IPS-NIHi11 (cell line): ENCODE results near the gene MAP4K3.

ENCODE experiments used
- DNase-seq: peaks from one replicate; pipeline ENCODE4 v3.0.0; 2012; ENCODE audit warnings: mixed read lengths, low spot score

MAP4K3 gene

DNA sequence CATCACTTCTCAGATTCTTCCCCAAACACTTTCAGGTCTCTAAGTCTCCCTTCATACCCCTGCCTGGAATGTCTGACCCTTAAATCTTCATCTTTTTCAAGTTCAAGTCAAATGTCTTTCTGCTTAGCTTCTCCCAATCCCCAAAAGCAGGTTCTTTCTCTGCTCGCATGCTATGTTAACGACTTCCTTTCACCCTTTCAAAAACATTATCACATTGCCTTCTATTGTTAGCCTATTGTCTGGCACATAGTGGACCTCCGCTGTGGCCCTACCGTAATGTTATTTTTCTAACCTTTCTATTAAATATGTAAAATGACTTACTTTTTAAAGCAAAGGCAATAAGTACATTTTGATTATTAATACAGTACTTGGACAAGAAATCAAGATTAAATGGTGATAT is 195.5 kb downstream of the MAP4K3 start:
- DNase-seq = no peak

DNA sequence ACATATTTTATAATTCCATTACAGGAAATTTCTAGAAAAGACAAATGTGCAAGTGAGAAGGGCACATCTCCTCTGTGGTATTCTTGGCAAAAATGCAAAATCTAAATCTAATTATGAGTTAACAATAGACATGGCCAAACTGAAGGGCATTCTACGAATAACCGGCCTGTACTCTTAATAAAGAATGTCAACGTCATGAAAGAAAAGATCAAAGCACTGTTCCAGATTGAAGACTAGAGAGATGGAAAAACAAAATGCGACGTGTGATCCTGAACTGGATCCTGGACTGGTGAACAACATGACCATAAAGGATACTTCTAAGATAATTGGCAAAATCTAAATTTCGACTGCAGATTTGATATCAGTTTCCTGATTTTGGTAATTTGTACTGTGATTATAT is 196.3 kb downstream of the MAP4K3 start:
- DNase-seq = no peak

DNA sequence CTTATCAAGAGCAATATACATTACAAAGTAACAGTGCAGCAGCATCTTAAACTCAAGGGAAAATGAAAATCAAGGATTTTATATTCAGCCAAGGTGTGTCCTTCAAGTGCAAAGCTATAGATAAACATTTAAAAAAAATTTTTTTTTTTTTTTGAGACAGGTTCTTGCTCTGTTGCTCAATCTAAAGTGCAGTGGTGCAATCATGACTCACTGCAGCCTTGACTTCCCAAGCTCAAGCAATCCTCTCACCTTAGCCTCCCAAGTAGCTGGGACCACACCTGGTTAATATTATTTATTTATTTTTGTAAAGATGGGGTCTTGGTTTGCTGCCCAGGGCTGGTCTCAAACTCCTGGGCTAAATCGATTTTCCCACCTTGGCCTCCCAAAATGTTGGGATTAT is 202.3 kb downstream of the MAP4K3 start:
- DNase-seq = no peak

DNA sequence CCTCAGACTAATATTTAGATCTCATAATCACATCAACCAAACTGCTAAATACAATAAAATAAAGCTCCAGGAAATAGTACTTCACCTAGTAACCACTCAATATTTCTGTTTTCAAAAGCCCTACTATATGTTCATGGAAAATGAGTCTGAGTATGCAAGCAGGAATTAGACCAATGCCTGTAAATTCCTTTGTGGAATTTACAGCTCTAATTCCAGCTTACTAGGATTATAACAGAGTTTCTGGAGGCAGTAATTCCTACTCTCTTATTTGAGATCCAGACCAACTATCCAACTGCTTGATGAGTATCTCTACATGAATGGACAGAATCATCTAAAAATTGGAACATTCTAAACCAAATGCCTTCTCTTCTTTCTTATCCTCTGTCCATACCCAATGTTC is 204.9 kb downstream of the MAP4K3 start:
- no peak for DNase-seq

DNA sequence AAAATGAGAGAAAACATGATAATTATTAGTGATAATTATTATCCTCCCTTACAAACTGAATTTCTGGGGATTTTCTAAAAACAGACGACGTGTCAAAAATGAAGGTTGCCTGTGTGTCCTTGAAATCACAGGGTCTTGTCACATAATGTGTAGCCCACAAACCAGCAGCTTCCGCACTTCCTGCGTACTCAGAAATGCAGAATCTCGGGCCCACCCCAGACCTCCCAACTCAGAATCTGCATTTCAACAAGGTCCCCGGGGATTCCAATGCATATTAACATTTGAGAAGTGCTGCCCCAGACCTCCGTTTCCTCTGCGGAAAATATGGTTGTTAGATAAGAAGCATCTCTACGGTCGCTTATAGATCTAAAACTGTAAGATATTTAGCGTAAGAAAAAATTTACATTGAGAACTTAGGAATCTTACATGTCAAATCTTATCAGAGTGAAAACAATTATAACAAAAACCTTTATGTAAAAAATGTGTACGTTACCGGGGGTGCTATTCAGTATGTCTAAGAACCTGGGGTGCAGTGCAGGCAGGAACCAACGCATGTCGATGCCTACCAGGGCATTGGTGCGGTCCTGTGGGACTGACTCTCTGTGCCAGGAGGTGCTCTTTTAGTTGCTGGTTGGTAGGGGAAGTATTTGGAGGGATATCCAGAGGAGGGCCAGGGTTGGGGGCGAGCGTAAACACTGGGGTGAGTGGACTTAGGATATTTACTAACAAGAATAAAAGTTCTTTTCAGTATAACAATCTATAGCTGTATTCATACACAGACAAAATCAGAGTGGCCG is 208.5 kb downstream of the MAP4K3 start:
- peak; percentile 25 for DNase-seq

DNA sequence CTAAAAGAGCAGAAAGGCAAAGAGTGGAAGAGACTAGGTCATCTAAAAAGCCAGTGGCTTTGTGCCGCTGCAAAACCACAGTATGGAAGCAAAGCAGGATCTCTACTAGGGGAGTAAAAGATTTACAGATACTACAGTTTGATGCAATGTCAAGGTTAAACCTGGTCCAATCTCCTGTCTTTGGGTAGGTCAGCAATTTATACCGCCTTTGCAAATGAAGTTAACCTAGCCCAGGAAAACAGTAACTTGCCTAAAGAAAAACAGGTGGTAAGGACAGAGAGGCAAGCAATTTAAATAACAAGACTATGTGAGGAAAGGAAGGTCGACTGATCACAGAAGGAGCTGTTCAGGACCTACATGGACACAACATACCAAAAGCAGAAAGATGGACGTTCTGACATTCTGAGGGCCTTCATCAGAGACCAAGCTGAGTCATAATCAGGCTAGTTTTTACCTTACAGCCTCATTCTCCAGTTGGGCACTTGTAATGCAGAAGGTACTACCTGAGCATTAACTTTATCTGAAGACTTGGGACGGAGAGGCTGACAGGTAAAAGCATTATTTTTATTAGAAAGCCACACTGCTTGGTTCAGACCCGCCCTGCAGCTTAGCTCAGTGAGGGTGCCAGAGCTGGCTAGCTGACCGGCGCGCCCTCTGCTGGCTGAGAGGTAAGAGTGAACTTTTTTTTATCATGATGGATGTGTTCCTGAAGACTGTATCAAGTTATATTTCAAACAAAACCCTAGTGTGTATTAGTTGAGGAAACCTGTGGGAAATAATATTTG is 209.3 kb downstream of the MAP4K3 start:
- DNase-seq = peak; percentile 71

DNA sequence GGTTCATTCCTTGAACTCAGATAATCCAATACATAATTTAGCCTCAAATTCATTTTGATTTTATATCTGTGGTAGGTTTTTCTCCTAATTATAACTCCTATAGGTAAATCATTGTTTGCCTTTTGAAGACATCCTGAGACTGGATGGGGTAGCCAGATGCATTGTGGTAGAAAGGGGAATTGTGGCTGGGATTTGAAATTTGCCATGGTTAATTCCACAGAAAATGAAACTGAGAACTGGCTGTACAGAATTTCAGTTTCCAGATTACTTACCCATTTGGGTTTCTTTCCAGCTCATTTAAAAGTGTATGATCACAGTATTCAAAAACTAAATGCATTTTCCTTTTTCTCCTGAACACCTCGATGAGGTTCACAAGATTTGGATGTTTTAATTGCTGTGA is 211.5 kb downstream of the MAP4K3 start:
- DNase-seq = no peak

DNA sequence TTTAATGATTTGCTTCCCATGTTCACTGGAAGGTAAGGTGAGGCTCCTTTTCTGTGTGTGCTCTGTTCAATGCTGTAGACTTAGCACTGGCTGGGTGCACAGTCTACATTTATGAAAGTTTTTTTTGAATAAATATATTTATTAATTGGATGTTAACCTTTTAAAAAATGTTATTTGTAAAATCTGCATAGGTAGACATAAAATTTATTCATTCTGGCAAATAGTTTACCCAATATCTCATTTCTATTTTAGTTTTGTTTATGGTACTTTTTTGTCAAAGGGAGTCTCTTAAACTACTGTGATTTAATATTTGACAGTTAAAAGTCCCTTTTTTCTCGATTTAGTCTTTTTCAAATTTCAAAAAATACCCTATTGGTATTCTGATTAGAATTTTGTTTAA is 213.2 kb downstream of the MAP4K3 start:
- no peak for DNase-seq

DNA sequence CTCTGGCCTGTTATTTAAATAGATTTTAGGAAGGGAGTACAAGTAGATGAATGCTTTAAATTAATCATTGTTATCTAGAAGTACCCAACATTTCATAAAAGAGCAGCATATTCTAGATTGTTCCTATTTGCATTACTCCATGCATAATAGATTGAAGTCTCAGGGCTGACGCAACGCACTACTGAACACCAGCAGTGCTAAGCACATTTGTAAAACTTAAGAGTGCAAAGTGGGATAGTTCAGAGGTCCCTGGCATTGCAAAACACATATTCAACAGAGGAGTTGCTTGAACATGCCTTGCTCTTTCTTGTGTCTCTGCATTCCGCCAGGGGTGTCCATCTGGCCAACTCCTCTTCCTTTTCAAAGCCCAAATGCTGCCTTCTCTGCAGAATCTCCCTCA is 215.6 kb downstream of the MAP4K3 start:
- DNase-seq = no peak

DNA sequence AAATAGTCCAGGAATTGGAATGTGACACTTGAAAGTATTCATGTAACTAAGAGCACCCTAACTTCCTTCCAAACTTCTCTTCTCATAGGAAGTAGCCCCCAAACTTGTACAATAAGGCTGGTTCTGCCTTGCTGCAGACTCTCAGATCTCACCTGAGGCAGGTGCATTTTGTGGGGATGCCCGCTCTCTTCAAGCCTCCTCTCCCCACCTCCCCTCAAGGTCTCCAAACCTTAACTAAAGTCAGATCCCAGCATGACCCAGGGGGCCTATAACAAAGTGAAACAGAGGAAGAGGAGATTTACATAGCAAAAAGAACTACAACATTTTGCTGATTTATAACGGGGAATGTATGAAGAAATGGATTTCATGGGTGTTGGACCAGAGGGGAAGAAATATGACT is 216.9 kb downstream of the MAP4K3 start:
- DNase-seq = no peak

DNA sequence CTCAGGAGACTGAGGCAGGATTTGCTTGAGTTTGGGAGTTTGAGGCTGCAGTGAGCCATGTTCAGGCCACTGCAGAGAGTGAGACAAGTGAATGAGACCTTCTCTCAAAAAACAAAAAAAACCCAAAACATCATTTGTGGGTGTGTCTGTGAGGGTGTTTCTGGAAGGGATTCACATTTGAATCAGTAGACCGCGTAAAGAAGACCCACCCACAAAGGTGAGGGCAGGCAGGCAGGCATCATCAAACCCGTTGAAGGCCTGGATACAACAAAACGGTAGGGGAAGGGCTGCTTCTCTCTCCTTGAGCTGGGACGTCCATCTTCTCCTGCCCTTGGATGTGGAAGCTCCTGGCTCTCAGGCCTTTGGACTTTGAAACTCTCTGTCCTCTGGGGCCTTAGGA is 218.7 kb downstream of the MAP4K3 start:
- no peak for DNase-seq

DNA sequence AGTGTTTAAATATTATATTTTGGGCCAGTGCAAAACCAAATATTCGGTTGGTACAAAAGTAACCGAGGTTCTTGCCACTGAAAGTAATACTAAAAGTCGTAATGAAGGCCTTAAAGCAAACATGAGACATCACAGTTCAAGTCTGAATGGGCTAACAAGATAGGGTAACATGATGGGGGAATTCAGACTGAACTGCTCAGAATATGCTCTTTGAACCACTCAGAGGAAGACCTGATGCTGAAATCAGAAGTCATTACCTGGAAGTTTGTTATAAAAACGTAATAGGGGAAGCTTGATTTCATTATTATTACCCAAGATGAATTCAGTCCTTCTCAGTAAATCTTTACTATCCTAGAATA is 219.9 kb downstream of the MAP4K3 start:
- DNase-seq = no peak

DNA sequence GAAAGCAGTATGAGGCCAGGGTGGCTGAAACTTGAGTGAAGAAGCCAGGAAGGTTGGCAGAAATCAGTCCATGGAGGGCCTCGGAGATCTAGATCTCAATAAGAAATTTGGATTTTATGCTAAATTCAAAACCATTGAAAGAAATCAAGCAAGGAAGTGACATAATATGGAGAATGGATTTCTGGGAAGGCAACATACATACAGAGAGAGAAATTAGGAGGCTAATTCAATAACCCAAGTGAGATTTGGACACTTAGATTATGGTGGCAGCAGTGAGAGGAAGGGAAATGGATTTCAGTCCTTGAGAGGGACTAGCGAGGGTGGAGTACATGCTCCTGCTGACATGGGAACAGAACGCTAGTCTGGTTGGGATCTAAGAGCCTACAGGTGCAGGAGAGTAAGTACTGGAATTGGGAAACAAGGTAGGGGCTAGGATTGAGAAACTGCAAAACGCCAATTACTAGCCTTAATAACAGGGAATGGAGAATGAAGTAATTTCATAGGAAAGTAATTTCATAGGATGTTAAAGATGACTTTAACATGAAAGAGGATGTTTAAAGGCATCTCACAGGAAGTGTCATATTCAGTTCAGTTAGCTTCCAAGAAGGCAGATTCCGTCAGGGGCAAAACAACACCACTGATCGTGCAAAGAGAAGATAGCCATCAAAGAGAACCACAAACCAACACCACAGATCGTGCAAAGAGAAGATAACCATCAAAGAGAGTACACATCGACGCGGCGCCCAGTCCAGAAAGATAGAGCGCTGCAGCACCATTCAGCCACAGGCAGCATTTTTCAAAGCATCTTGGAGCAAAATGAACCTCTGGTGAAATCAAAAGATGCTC is 220.5 kb downstream of the MAP4K3 start:
- DNase-seq = no peak

DNA sequence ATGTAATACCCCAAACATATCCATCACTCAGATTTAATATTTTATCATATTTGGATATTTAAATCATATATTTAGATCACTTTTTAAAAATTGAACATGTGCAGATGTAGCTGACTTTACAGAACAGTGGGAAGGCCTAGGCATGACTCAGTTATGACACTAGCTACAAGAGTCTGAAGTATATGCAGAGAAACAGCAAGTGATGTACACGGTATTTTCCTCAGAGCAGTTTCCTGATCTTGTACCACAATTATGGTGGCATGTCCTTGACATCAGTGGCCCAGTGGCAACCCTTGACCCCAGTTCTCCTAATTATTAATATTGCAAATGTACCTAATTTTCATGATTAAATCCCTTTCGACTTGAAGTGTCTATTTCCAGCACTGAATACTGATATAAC is 221.5 kb downstream of the MAP4K3 start:
- no peak for DNase-seq

DNA sequence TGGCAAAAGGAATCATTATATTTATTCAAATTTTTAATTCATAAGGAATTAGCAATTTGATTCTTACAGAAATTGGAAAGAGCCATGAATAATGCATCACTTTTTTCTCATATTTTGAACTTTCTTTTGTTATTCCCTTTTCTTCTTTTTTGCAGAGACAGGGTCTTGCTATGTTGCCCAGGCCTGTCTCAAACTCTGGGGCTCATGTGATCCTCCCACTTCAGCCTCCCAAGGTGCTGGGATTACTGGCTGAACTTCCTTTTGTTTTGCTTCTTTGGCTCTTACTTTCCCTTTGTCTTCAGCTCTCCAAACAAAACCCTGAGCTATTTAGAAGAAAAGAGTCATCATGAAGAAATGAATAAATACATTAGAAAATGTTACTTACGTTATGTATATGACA is 224.1 kb downstream of the MAP4K3 start:
- no peak for DNase-seq

DNA sequence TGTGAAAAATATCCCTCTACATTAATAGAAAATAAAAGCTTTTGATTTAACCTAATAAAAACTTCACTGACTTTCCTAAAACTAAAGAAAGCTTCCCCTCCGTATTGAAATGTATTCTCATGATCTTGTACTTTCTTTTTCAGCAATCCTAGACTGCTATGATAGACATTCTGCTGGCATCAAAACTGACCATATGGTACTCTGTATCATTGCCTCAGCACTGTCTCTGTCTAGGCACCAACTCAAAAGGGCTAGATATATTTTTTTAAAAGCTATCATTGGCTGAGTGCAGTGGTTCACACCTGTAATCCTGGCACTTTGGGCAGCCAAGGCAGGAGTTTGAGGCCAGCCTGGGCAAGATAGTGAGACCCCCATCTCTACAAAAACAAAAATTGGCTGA is 226.2 kb downstream of the MAP4K3 start:
- DNase-seq = no peak

DNA sequence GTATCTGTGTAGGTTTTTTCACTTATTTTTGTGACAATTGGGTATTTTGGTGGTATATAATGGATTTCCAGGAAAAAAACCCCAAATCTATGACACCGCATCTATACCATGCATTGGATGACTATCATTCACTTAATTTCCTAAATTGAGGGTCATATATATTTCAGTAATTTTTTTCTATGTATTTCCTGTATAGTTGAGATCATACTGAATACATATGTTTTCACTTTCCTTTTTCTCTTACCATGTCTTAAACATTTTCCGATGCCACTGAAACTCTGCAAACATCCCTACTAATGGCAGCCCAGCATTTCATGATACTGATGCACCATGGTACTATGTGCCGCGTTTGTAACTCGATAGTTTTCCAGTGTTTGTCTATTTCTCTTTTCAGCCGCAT is 233.7 kb downstream of the MAP4K3 start:
- no peak for DNase-seq

DNA sequence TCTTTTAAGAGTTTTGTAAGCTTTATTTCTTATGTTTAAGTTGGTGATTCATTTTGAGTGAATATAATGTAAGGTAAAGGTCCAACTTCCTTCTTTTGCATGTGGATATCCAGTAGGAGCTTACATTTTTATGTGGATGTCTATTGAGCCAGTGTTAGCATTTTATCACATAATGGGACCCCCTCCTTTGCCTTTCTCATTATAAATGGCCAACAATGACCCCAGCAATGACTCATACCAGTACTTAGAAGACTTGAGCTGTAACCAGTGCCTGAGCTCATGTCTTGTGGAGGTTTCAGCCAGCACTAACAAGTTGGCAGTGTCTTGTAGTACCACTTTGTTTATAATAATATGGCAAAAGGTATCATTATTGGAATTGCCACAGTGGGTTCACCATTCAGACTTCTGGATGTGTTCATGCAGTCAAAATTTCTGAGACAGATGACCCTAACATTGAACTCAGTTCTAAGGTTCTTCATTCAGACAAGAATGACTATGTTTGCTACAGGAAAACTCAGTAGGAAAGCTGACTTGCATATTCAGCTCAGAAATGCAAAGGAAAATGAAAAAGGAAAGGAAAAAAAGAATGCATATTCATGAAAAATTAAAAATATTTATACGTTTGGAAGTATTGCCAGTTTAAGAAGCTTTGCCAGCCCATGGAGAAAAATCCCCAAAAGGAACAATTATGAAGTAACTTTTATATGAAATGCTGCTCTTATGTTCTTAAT is 234.3 kb downstream of the MAP4K3 start:
- DNase-seq = peak; percentile 29
